Epithelial cell of proximal tubule (primary cell): ENCODE measurements around the gene SFXN3. TPM values are rescaled to one million over a fixed set of nuclear protein-coding genes. Genes with fewer than 3 reads are reported as not detected.

Source experiments
- DNase-seq: peaks from one replicate; pipeline ENCODE4 v3.0.0-alpha.2; 2011; ENCODE audit warnings: low read depth
- H3K4me3 ChIP-seq: 2 replicates; pipeline ENCODE4 v1.5.1; 2011; ENCODE audit warnings: low read depth, mild to moderate bottlenecking, low read length
- CTCF ChIP-seq: conservative IDR thresholded peaks from 2 replicates; pipeline ENCODE4 v1.5.1; 2012; ENCODE audit warnings: low read depth, mild to moderate bottlenecking, low read length
- total RNA-seq: library from RNA; depleted of rRNA; stranded (reverse); fragments of >200 nt; gene quantifications from 2 replicates; pipeline ENCODE4 v1.2.3, GENCODE V29; 2015

Gene SFXN3
- total RNA-seq, 1 donor from 2014 or later = 47.6 TPM

GRCh38 chr10:101000915-101001658 lies 29.9 kb upstream of the SFXN3 start:
- no peak for TF ChIP-seq CTCF
- DNase-seq = no peak
- peak overlapping the region; percentile 93 for H3K4me3 ChIP-seq

DNA sequence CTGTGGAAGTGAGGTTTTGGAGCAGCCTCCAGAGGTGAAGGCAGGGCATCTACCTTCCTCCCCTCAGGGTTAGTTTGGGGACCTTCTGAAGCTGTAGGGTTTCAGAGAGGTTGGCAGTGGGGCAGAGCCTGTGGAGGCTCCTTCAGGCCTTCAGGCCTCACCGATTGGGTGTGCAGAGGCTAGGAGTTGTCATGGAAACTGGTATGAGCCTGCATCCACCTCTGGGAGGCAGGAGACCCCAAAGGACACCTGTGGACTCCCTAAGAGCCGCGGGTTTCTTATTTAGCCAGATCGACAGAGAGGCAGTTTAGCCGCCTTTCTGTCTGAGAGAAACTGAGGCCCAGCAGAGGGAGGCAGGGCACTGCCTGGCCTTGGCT lies 29.4 kb upstream of the SFXN3 start:
- peak overlapping the region; percentile 93 for H3K4me3 ChIP-seq
- TF ChIP-seq CTCF = no peak
- DNase-seq = no peak

GRCh38 chr10:101002456-101002855 lies 28.6 kb upstream of the SFXN3 start:
- TF ChIP-seq CTCF = no peak
- H3K4me3 ChIP-seq = no peak overlapping the region
- no peak for DNase-seq

- no peak for DNase-seq
- TF ChIP-seq CTCF = no peak
These were observed 27.3 kb upstream of the SFXN3 start for GRCh38 chr10:101003639-101004206.

GRCh38 chr10:101005361-101005760 lies 25.7 kb upstream of the SFXN3 start:
- DNase-seq = no peak
- TF ChIP-seq CTCF = no peak
- no peak overlapping the region for H3K4me3 ChIP-seq

More at GRCh38 chr10:101003639-101004206, 27.3 kb upstream of the SFXN3 start:
- no peak overlapping the region for H3K4me3 ChIP-seq

DNA sequence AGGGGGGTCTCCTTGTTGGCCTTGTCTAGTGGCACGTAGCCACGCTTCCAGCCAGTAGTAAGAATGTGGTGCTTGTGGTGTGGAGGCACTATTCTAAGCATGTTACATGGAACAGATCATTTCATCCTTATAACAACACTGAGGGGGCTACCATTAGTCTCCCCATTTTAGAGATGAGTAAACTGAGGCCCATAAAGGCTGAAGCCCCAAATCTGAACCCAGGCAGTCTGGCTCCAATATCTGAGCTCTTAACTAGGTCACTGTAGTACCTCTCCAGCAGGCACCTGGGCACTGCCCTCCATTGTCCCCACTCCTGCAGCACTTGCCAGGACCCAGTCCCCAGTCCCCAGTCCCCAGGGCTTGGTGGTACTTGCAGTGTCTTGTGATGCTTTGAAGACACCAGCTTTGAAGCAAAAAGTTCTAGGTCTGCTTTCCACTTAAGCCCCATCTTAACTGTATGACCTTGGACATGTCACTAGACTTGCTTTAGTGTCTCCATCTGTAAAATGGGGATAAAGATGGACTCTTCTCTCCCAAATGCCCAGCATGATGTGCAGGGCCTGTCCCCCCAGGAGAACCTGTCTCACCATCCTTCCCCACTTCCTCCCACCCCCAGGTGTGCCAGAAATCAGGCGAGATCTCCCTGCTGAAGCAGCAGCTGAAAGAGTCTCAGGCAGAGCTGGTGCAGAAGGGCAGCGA lies 25.0 kb upstream of the SFXN3 start:
- TF ChIP-seq CTCF = no peak
- DNase-seq = no peak
- H3K4me3 ChIP-seq = no peak overlapping the region
